H9 (cell line): ENCODE results near the gene CPXM2. TPM values are rescaled to one million over a fixed set of nuclear protein-coding genes. Genes with fewer than 3 reads are reported as not detected.

ENCODE experiments used
- DNase-seq: peaks from one replicate; pipeline ENCODE4 v3.0.0-alpha.2; 2017
- H2AFZ ChIP-seq: one replicate; pipeline ENCODE4 v1.6.1; 2013; ENCODE audit warnings: mild to moderate bottlenecking, low read length, control low read depth, moderate library complexity
- H2AK5ac ChIP-seq: 2 replicates; pipeline ENCODE4 v1.6.1; 2013; ENCODE audit warnings: low read length, control low read depth, mixed read lengths; ENCODE audit not compliant: insufficient read length
- H2BK120ac ChIP-seq: one replicate; pipeline ENCODE4 v1.6.1; 2013; ENCODE audit warnings: low read depth, mild to moderate bottlenecking, low read length, control low read depth, inconsistent platforms; ENCODE audit not compliant: poor library complexity, severe bottlenecking
- H2BK12ac ChIP-seq: 2 replicates; pipeline ENCODE4 v1.6.1; 2013; ENCODE audit warnings: low read length, control low read depth, mixed read lengths, low read depth; ENCODE audit not compliant: insufficient read length
- H2BK15ac ChIP-seq: 2 replicates; pipeline ENCODE4 v1.6.1; 2013; ENCODE audit warnings: low read depth, low read length, control low read depth
- H2BK20ac ChIP-seq: one replicate; pipeline ENCODE4 v1.6.1; 2013; ENCODE audit warnings: low read depth, mild to moderate bottlenecking, low read length, control low read depth, inconsistent platforms; ENCODE audit not compliant: poor library complexity, severe bottlenecking
- H2BK5ac ChIP-seq: 2 replicates; pipeline ENCODE4 v1.6.1; 2013; ENCODE audit warnings: low read length, control low read depth, mixed read lengths; ENCODE audit not compliant: insufficient read length
- H3K14ac ChIP-seq: 2 replicates; pipeline ENCODE4 v1.6.1; 2013; ENCODE audit warnings: low read length, control low read depth; ENCODE audit not compliant: insufficient read depth
- H3K18ac ChIP-seq: 2 replicates; pipeline ENCODE4 v1.6.1; 2013; ENCODE audit warnings: low read depth, mild to moderate bottlenecking, mixed read lengths, low read length, control low read depth; ENCODE audit not compliant: insufficient read length
- H3K23ac ChIP-seq: 2 replicates; pipeline ENCODE4 v1.6.1; 2013; ENCODE audit warnings: low read length, control low read depth, mixed read lengths, low read depth; ENCODE audit not compliant: insufficient read length
- H3K23me2 ChIP-seq: 2 replicates; pipeline ENCODE4 v1.6.1; 2013; ENCODE audit warnings: low read depth, mild to moderate bottlenecking, mixed read lengths, low read length, control low read depth; ENCODE audit not compliant: insufficient read length, poor library complexity, severe bottlenecking
- H3K27ac ChIP-seq: 2 replicates; pipeline ENCODE4 v1.5.1; 2013; ENCODE audit warnings: low read length, control low read depth, mixed read lengths, low read depth; ENCODE audit not compliant: insufficient read length
- H3K27me3 ChIP-seq: 2 replicates; pipeline ENCODE4 v1.6.1; 2013; ENCODE audit warnings: low read length, control low read depth, inconsistent platforms; ENCODE audit not compliant: insufficient read depth
- H3K4ac ChIP-seq: 2 replicates; pipeline ENCODE4 v1.6.1; 2013; ENCODE audit warnings: low read depth, mild to moderate bottlenecking, control low read depth, inconsistent platforms, low read length, moderate library complexity
- H3K4me1 ChIP-seq: 2 replicates; pipeline ENCODE4 v1.6.1; 2013; ENCODE audit warnings: low read length, control low read depth, inconsistent platforms; ENCODE audit not compliant: insufficient read depth
- H3K4me2 ChIP-seq: 2 replicates; pipeline ENCODE4 v1.6.1; 2013; ENCODE audit warnings: low read length, control low read depth, mixed read lengths; ENCODE audit not compliant: insufficient read length, insufficient read depth
- H3K56ac ChIP-seq: 2 replicates; pipeline ENCODE4 v1.6.1; 2013; ENCODE audit warnings: low read depth, mild to moderate bottlenecking, mixed read lengths, low read length, control low read depth; ENCODE audit not compliant: insufficient read length
- H3K79me1 ChIP-seq: 2 replicates; pipeline ENCODE4 v1.6.1; 2013; ENCODE audit warnings: low read depth, mild to moderate bottlenecking, moderate library complexity, low read length, control low read depth, inconsistent platforms; ENCODE audit not compliant: insufficient read depth, poor library complexity, severe bottlenecking
- H3K79me2 ChIP-seq: 2 replicates; pipeline ENCODE4 v1.6.1; 2013; ENCODE audit warnings: low read length, control low read depth, inconsistent platforms; ENCODE audit not compliant: insufficient read depth
- H3K9ac ChIP-seq: 2 replicates; pipeline ENCODE4 v1.6.1; 2013; ENCODE audit warnings: low read length, control low read depth, mixed read lengths; ENCODE audit not compliant: insufficient read length; ENCODE audit errors: extremely low read depth
- H3K9me3 ChIP-seq: one replicate; pipeline ENCODE4 v1.6.1; 2013; ENCODE audit warnings: low read depth, low read length, inconsistent platforms; ENCODE audit not compliant: control insufficient read depth
- H3T11ph ChIP-seq: one replicate; pipeline ENCODE4 v1.6.1; 2013; ENCODE audit warnings: mild to moderate bottlenecking, low read length, control low read depth, inconsistent platforms
- H4K20me1 ChIP-seq: one replicate; pipeline ENCODE4 v1.6.1; 2013; ENCODE audit not compliant: control insufficient read depth, insufficient read length, insufficient read depth
- H4K5ac ChIP-seq: 2 replicates; pipeline ENCODE4 v1.6.1; 2013; ENCODE audit warnings: low read depth, mild to moderate bottlenecking, mixed read lengths, low read length, control low read depth; ENCODE audit not compliant: insufficient read length
- H4K8ac ChIP-seq: replicated peaks from 2 replicates; pipeline ENCODE4 v1.6.1; 2013; ENCODE audit warnings: low read length, control low read depth, mixed read lengths, low read depth; ENCODE audit not compliant: insufficient read length
- H4K91ac ChIP-seq: 2 replicates; pipeline ENCODE4 v1.6.1; 2013; ENCODE audit warnings: low read depth, mild to moderate bottlenecking, moderate library complexity, mixed read lengths, low read length, control low read depth; ENCODE audit not compliant: insufficient read length
- H3K27ac Mint-ChIP-seq, 3 experiments: 2 replicates in 2 of 3; 3 replicates in 1 of 3; pipeline ENCODE4 v1.8.0; 2020 to 2021; ENCODE audit warnings: mixed read lengths in 3 of 3, mild to moderate bottlenecking in 1 of 3, moderate library complexity in 1 of 3
- H3K27me3 Mint-ChIP-seq: 2 replicates; pipeline ENCODE4 v1.8.0; 2021; ENCODE audit warnings: low read depth, mild to moderate bottlenecking, moderate library complexity, mixed read lengths
- H3K36me3 Mint-ChIP-seq, 3 experiments: 2 replicates in 2 of 3; 3 replicates in 1 of 3; pipeline ENCODE4 v1.8.0; 2020 to 2021; ENCODE audit warnings: low read depth in 3 of 3, mixed read lengths in 3 of 3; ENCODE audit not compliant: insufficient read depth in 1 of 3
- H3K4me1 Mint-ChIP-seq, 2 experiments: 2 replicates each; pipeline ENCODE4 v1.8.0; 2020; ENCODE audit warnings: mixed read lengths in 2 of 2
- H3K4me3 Mint-ChIP-seq, 2 experiments: 2 replicates in 1 of 2; 3 replicates in 1 of 2; pipeline ENCODE4 v1.8.0; 2020 to 2021; ENCODE audit warnings: mild to moderate bottlenecking in 2 of 2, mixed read lengths in 2 of 2, moderate library complexity in 1 of 2
- H3K9me3 Mint-ChIP-seq, 2 experiments: 2 replicates in 1 of 2; 3 replicates in 1 of 2; pipeline ENCODE4 v1.8.0; 2020; ENCODE audit warnings: mild to moderate bottlenecking in 2 of 2, mixed read lengths in 2 of 2, moderate library complexity in 1 of 2
- WGBS: extraction: QIAGEN DNeasy Blood & Tissue Kit; methylation state at CpG from one replicate; pipeline ENCODE4 v1.1.7; 2013; ENCODE audit warnings: missing lambda C conversion rate, low lambda C conversion rate, mixed read lengths; ENCODE audit not compliant: insufficient read length; ENCODE audit errors: extremely low coverage; 5-methylcytosine and 5-hydroxymethylcytosine counted together
- total RNA-seq: library from RNA; stranded (reverse); gene quantifications from 2 replicates; pipeline ENCODE4 v1.2.1, GENCODE V29; 2021
- TF ChIP-seq, protein P1 (sequence below): fragments of 200-600 bp; sonication (generic); conservative IDR thresholded peaks from 3 replicates; pipeline ENCODE4 v1.8.0; 2021; ENCODE audit warnings: antibody characterized with exemption, mild to moderate bottlenecking

The CPXM2 gene
- total RNA-seq, 1 experiment from 2014 or later: 1.7 TPM

DNA sequence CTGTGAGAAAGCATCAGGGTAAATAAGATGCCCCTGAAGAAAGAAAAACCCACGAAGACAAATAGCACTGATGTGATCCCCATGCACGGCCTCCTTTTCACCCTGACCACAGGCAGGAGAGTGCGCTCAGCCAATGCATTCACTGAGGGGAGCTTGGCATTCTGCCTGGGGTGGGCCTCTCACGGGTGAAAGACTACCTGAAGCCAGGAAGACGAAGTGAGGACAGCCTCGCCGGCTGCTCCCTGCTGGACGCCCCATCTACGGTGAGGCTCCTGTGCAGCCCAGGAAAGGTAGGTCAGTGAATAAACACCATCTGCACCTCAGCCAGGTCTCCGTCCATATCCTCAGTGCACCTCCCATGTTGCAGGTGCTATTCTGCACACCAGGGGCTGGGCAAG, 32.0 kb downstream of the CPXM2 start:
- Histone ChIP-seq H4K20me1 (no peaks in the 10 kb centered on the region), H2BK20ac (no peak overlapping the region), H3K4me1 (no peaks in the 10 kb centered on the region), H3K27ac (no peak overlapping the region), H3K9me3 (no peaks in the 10 kb centered on the region), H2AK5ac (no peak overlapping the region), H3K56ac (no peak overlapping the region), H3K23ac (no peak overlapping the region), H3K79me1 (no peaks in the 10 kb centered on the region), H3K18ac (no peak overlapping the region), H3K79me2 (no peaks in the 10 kb centered on the region), H3K4ac (no peak overlapping the region), H3K14ac (no peak overlapping the region), H2BK15ac (no peak overlapping the region), H2BK12ac (no peak overlapping the region), H3K27me3 (no peaks in the 10 kb centered on the region), H2AFZ (no peak overlapping the region), H3K9ac (no peak overlapping the region), H4K8ac (no peak overlapping the region), H2BK5ac (no peak overlapping the region), H4K5ac (no peak overlapping the region), H3K4me2 (no peak overlapping the region), H3T11ph (no peak overlapping the region), H4K91ac (no peak overlapping the region), H2BK120ac (no peak overlapping the region), H3K23me2 (no peaks in the 10 kb centered on the region)
- DNase-seq: no peak
- Mint-ChIP-seq H3K27ac (no peak overlapping the region), H3K9me3 (no peaks in the 10 kb centered on the region), H3K36me3 (peaks cover 0 to 10% (median 8%) of the 10 kb centered on the region in 3 experiments; a peak in 4 of 7 replicates), H3K4me1 (peaks cover 9 to 11% of the 10 kb centered on the region in 2 experiments), H3K27me3 (no peaks in the 10 kb centered on the region), H3K4me3 (no peak overlapping the region; a peak in 1 of 5 replicates)
- WGBS: no CpG with 5 or more reads among the region's 10 CpGs
- TF ChIP-seq, protein P1, sequence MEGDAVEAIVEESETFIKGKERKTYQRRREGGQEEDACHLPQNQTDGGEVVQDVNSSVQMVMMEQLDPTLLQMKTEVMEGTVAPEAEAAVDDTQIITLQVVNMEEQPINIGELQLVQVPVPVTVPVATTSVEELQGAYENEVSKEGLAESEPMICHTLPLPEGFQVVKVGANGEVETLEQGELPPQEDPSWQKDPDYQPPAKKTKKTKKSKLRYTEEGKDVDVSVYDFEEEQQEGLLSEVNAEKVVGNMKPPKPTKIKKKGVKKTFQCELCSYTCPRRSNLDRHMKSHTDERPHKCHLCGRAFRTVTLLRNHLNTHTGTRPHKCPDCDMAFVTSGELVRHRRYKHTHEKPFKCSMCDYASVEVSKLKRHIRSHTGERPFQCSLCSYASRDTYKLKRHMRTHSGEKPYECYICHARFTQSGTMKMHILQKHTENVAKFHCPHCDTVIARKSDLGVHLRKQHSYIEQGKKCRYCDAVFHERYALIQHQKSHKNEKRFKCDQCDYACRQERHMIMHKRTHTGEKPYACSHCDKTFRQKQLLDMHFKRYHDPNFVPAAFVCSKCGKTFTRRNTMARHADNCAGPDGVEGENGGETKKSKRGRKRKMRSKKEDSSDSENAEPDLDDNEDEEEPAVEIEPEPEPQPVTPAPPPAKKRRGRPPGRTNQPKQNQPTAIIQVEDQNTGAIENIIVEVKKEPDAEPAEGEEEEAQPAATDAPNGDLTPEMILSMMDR: no peak
